Neural crest cell (in vitro differentiated cells): ENCODE data around the gene TMEM245. TPM values are rescaled to one million over a fixed set of nuclear protein-coding genes. Genes with fewer than 3 reads are reported as not detected.
"Not testable (repeated sequence)": the region's sequence is repeated elsewhere in the genome, so short reads cannot be mapped to it uniquely, and the experiment has no call there.

Source experiments
- DNase-seq: peaks from one replicate; pipeline ENCODE4 v3.0.0; 2021; ENCODE audit warnings: low read depth, mixed read lengths, low spot score
- H3K27ac Mint-ChIP-seq: one replicate; pipeline ENCODE4 v1.8.0; 2021; ENCODE audit warnings: mild to moderate bottlenecking, mixed read lengths; ENCODE audit not compliant: unreplicated experiment
- H3K27me3 Mint-ChIP-seq: 2 replicates; pipeline ENCODE4 v1.8.0; 2021; ENCODE audit warnings: low read depth, mild to moderate bottlenecking, mixed read lengths
- H3K36me3 Mint-ChIP-seq: 2 replicates; pipeline ENCODE4 v1.8.0; 2021; ENCODE audit warnings: low read depth, mild to moderate bottlenecking, mixed read lengths
- H3K4me1 Mint-ChIP-seq: 2 replicates; pipeline ENCODE4 v1.8.0; 2021; ENCODE audit warnings: mixed read lengths
- H3K4me3 Mint-ChIP-seq: one replicate; pipeline ENCODE4 v1.8.0; 2021; ENCODE audit warnings: mild to moderate bottlenecking, mixed read lengths
- H3K9me3 Mint-ChIP-seq: 2 replicates; pipeline ENCODE4 v1.8.0; 2021; ENCODE audit warnings: mixed read lengths
- microRNA-seq: library from miRNA; unstranded; fragments of <30 nt; microRNA quantifications from one replicate; pipeline ENCODE4, GENCODE V29; 2020
- total RNA-seq: library from RNA; stranded (reverse); gene quantifications from 2 replicates; pipeline ENCODE4 v1.2.1, GENCODE V29; 2021
- TF ChIP-seq, protein P1 (sequence below): fragments of 200-600 bp; sonication (generic); conservative IDR thresholded peaks from 2 replicates; pipeline ENCODE4 v1.5.0; 2021; ENCODE audit warnings: antibody characterized with exemption, mild to moderate bottlenecking

Gene TMEM245
- total RNA-seq, 1 donor from 2014 or later = 38.7 TPM

DNA sequence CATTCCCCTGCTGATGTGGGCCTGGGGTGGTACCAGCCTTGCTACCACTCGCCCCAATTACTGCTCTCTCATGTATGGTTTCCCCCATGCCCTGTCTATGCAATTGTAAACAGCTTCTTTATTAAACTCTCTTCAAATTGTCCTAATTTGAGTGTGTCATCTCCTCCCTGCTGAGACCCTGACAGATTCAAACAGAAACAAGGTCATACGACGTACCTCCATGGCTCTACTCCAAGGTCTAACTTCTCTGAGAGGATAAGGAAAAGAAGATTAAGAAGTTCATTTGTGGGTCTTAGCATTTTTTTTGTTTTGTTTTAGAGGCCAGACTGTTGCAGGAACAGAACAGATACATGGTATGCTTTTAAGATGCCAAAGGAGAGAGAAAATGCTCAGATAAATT, 147.6 kb downstream of the TMEM245 start:
- TF ChIP-seq, protein P1, sequence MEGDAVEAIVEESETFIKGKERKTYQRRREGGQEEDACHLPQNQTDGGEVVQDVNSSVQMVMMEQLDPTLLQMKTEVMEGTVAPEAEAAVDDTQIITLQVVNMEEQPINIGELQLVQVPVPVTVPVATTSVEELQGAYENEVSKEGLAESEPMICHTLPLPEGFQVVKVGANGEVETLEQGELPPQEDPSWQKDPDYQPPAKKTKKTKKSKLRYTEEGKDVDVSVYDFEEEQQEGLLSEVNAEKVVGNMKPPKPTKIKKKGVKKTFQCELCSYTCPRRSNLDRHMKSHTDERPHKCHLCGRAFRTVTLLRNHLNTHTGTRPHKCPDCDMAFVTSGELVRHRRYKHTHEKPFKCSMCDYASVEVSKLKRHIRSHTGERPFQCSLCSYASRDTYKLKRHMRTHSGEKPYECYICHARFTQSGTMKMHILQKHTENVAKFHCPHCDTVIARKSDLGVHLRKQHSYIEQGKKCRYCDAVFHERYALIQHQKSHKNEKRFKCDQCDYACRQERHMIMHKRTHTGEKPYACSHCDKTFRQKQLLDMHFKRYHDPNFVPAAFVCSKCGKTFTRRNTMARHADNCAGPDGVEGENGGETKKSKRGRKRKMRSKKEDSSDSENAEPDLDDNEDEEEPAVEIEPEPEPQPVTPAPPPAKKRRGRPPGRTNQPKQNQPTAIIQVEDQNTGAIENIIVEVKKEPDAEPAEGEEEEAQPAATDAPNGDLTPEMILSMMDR = no peak
- Mint-ChIP-seq H3K9me3 (peaks cover 7% of the 10 kb centered on the region), H3K27ac (no peak overlapping the region), H3K4me3 (no peak overlapping the region), H3K4me1 (no peaks in the 10 kb centered on the region), H3K27me3 (no peaks in the 10 kb centered on the region), H3K36me3 (peaks cover 23% of the 10 kb centered on the region)
- no peak for DNase-seq

DNA sequence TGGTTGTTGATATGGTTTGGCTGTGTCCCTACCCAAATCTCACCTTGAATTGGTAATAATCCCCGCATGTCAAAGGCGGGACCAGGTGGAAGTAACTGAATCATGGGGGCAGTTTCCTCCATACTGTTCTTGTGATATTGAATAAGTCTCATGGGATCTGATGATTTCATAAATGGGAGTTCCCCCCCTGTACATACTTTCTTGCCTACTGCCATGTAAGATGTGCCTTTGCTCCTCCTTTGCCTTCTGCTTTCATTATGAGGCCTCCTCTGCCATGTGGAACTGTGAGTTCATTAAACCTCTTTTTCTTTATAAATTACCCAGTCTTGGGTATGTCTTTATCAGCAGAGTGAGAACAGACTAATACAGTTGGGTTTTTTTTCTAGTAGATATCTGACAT, 148.4 kb downstream of the TMEM245 start:
- not testable (repeated sequence) for H3K27ac Mint-ChIP-seq, H3K9me3 Mint-ChIP-seq, H3K4me3 Mint-ChIP-seq, H3K4me1 Mint-ChIP-seq, H3K27me3 Mint-ChIP-seq, DNase-seq
- H3K36me3 Mint-ChIP-seq = peaks cover 20% of the 10 kb centered on the region

DNA sequence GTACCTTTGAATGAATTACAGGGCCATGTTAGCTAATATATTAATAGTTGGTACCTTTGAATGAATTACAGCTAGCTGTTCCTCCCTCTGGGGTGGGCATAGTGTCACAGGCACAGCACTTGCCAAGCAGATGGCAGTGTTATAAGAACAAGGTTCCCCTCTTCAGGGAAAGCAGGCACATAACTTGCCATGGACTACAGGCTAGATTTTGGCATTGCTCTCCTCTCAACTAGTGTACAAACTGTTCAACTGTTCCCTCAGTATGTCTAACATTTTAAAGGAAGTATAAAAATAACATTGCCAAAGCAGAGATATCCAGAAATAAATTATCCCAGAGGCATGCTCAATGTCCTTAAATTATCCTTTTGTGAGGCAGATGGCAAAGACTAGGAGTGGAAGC, 151.8 kb downstream of the TMEM245 start:
- H3K27ac Mint-ChIP-seq = no peak overlapping the region
- H3K4me1 Mint-ChIP-seq = no peaks in the 10 kb centered on the region
- H3K36me3 Mint-ChIP-seq = peaks cover 16% of the 10 kb centered on the region
- H3K9me3 Mint-ChIP-seq = peaks cover 7% of the 10 kb centered on the region
- TF ChIP-seq, protein P1 = no peak
- no peaks in the 10 kb centered on the region for H3K27me3 Mint-ChIP-seq
- no peak overlapping the region for H3K4me3 Mint-ChIP-seq
- no peak for DNase-seq

Small RNA genes lying within 50 kb of the gene (microRNA-seq; reads per million reads assigned to microRNA genes)
- gene MIR32 = 2,224 reads per million, percentile 86 among the genes with 10 or more reads in this experiment

Other genes with a start within 250 kb of the TMEM245 start
- 42.0 and 48.9 TPM in 2 replicates for gene ELP1, start 185.8 kb downstream of the TMEM245 start, total RNA-seq
- 12.1 and 14.1 TPM in 2 replicates for gene ABITRAM, start 185.5 kb downstream of the TMEM245 start, total RNA-seq
- 61.9 and 63.6 TPM in 2 replicates for gene CTNNAL1, start 106.4 kb downstream of the TMEM245 start, total RNA-seq
- 3.4 and 3.9 TPM in 2 replicates for gene FRRS1L, start 47.3 kb upstream of the TMEM245 start, total RNA-seq
- gene EPB41L4B, start 201.1 kb upstream of the TMEM245 start, total RNA-seq = 1.2 and 1.4 TPM in 2 replicates